LHCN-M2 (cell line): Measurements from ENCODE around the gene CHPF. TPM values are rescaled to one million over a fixed set of nuclear protein-coding genes. Genes with fewer than 3 reads are reported as not detected.

Source experiments
- DNase-seq: peaks from one replicate; pipeline ENCODE4 v3.0.0-alpha.2; 2012; ENCODE audit warnings: low read depth
- total RNA-seq: library from RNA; depleted of rRNA; stranded (reverse); fragments of >200 nt; gene quantifications from 2 replicates; pipeline ENCODE4 v1.2.3, GENCODE V29; 2014

Gene CHPF
- total RNA-seq, 1 experiment from 2014 or later = 246 TPM

GRCh38 chr2:219533930-219534661 lies 9.5 kb downstream of the CHPF start:
- DNase-seq = no peak

DNA sequence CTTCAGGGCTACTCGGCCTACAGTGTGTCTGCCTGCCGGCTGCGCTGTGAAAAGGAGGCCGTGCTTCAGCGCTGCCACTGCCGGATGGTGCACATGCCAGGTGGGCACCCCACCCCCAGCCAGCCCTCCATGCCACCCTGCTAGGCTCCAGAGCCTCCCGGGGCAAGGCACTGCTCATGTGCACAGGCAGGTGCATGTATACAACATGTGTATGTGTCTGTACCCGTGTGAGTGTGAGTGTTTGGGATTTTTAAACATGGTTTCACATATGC lies 11.3 kb downstream of the CHPF start:
- DNase-seq = no peak

DNA sequence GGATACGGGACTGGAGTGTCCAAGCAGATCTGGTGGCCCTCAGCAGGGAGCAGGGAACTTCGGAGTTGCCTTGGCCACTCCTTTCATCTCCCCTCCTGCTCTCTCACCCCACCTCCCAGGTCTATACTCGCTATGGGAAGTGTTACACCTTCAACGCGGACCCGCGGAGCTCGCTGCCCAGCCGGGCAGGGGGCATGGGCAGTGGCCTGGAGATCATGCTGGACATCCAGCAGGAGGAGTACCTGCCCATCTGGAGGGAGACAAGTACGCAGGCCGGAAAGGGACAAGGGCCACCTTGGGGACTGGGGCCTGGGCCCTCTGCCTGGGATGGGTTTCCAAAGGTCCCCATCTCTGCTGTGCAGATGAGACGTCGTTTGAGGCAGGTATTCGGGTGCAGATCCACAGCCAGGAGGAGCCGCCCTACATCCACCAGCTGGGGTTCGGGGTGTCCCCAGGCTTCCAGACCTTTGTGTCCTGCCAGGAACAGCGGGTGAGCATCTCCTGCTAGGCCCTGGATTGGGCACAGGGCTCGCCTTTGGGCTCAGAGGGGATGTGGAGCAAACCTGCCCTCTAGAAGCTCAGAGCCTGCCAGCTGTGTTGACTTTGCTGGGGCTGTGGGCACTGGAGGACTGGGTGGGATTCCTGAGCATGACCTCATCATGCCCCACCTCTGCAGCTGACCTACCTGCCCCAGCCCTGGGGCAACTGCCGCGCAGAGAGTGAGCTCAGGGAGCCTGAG lies 11.8 kb downstream of the CHPF start:
- DNase-seq = no peak

GRCh38 chr2:219530048-219530963 lies 13.3 kb downstream of the CHPF start:
- peak; percentile 73 for DNase-seq

DNA sequence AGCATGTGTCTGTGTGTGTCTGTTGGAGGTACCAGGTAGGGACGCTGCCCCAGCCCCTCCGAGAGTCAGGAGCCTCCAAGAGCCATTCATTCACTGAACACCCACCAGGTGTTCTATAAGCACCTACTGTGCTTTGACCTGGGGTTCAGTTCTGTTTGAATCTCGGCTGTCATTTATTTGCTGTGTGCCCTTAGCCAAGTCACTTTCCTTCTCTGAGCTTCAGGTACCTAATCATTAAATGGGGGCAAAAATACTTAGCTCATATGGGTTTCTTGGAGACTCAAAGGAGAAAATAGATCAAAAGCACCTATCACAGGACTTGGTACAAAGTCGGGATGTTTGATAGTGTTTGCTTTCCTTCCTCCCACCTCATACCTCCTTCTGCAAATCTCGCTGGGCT lies 16.1 kb downstream of the CHPF start:
- DNase-seq = no peak

DNA sequence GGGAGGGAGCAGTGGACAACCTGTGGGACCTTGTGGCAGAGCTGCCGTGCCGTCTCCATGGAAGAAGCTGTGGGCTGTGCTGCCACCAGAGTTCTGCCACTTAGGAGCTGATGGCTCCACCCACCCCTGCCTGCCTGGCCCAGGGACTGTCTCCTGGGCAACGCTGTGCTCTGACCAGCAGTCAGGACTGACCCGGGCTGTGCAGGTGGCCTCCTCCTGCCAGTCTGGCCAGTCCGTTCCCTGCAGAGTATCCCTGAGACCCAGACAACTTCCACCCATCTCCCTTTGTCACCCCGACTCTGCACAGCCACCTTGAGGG lies 16.6 kb downstream of the CHPF start:
- DNase-seq = no peak

- no peak for DNase-seq
Observed at GRCh38 chr2:219526320-219527075, 17.1 kb downstream of the CHPF start.

DNA sequence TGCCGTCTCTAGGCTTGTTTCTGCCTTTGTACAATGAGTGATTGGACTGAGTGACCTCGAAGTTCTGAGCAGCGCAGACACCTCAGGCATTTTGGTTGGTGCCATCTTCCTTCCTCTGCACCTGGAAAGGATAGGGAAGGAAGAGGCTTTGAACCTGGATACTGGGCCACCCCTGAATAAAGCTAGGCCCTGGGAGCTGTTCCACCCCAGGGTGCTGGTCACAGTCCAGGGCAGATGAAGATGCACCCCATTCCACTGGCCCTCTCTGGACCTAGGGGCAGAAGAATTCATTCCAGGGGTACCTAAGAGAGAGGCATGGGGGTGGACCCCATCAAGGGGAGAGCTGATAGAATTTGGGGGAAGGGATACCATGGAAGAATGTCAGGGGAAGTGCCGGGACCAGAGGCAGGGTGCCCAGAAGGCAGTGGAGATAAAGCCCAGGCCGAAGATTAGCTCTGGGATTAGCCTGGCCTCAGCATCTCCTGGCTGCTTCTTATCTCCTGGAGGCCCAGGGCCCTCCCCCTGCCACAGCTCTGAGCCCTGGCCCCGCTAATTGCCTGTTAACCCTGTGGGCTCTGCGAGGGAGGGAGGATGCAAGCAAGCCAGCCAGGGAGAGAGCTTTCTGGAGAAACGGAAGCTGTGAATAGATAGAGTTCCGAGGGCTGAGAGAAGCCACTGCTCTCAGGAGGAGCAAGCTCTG lies 17.9 kb downstream of the CHPF start:
- DNase-seq = no peak

- no peak for DNase-seq
Observed at GRCh38 chr2:219524817-219525216, 18.8 kb downstream of the CHPF start.

DNA sequence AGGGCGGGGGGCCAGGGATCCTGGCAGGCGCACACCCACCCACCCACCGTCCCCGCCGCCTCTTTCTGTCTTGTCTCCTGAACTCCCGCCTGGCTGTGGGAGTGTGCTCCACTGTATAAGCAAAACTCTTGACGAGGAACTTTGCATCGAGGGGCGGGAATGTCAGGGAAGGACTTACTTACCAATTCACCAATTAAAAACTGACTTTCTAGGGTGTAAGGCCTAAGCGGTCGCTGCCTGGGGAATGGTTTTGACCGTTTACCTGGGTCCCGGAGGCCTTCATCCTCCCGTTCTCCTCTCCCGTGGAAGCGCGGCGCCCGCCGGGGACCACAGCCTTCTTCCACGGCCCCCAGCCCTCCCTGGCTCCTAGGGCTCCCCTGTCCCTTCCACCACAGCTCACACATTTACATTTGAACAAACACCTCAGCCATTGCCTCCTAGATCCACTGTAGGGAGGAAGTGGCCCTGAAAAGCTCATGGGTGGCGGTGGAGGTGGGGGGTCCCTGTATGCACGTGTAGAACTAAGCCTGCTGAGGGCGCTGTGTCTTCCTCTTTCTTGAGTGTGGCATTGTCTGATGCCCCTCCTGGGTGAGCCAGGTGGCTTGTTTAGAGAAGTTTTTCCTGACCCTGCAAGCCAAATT lies 20.5 kb downstream of the CHPF start:
- no peak for DNase-seq

- DNase-seq = peak; percentile 60
Observed at GRCh38 chr2:219522111-219523030, 21.2 kb downstream of the CHPF start.

GRCh38 chr2:219521066-219521880 lies 22.3 kb downstream of the CHPF start:
- peak; percentile 40 for DNase-seq

DNA sequence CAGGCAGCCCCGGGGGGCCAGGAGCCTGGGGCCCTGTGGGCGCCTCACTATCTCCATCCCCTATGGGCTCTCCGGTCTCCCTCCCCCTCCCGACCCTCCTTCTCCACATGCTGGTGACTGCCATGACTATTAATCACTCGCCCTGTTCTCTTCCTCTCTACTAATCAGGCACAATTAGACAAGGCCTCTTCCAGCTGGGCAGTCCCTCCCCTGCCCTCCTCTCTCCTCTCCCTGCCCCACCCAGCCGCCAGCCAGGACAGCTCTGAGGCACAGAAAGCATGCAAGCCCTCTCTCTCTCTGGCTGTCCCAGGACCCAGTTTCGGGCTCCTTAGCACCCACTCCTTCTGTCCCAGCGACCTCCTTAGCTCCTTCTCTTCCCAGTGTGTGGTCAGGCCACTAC lies 23.5 kb downstream of the CHPF start:
- DNase-seq = no peak

GRCh38 chr2:219519526-219519916 lies 24.1 kb downstream of the CHPF start:
- DNase-seq = no peak

DNA sequence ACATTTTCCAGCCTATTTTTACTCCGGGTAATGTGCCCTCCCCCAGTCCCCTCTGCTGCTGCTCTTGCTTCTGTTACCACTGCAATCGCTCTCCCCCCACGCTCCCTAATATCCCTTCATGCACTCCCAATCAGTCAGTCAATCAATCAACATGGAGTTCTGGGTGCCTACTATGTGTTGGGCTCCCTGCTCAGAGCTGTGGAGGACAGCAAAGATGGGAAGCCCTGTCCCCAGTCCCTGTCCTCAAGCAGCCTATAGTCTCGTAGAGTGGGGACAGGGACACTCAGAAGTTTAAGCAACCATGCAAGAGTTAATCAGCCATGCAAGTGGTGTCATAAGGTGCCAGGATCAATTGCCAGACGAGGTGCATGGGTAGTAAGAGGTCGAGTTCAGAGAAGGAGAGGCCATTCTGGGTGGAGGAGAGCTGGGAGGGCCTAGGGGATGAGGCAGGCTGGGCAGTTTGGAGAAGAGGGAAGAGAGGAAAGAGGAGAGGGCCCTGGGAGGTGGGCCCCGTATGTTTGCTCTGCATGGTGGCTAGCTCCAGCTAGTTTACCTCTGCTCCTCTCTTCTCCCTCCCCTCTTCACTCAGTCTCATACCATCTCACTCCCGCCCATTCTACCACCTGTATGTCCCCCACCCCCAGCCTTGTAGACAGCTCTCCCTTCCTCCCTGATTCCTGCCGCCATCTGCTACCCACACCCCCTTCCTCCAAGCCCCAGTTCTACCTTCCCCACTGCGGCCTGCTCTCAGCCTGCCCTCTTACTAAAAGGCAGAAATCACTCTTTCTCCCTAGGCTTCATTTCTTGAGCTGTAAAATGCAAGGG lies 25.4 kb downstream of the CHPF start:
- DNase-seq = no peak

GRCh38 chr2:219516888-219517287 lies 26.7 kb downstream of the CHPF start:
- no peak for DNase-seq

DNA sequence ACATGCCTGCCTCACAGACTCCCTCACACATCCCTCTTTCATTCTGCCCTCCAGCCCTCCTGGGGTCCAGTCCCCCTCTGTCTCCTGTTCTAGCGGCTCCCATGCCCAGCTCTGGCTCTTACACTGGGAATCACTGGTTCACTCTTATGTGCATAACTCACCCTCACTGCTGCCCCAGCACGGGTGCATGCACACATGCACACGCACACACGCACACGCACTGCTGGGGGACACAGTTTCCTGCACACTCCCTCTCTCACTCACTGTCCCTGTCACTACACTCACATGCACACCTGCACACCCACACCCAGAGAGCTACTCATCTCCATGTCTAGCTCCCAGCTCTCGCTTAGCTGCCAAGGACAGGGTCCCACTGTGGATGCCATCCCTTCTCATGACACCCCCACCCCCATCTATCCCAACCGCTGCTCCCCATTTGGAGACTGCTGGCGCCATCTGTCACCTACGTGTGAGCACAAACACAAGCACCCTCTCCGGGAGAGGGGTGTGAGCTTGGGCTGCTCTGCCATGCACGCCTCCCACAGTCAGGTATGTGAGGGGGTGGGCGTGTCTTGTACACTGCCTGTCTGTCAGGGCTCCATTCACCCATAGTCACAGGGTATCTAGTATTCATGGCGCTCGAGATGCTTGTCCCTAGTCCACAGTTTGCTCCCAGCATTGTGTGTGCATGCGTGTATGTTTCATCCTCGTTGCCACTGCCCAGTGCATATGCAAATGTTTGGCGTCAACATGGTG lies 27.6 kb downstream of the CHPF start:
- DNase-seq = no peak
